Endothelial cell (in vitro differentiated cells): Measurements from ENCODE around the gene KLHL40. TPM values are rescaled to one million over a fixed set of nuclear protein-coding genes. Genes with fewer than 3 reads are reported as not detected.
A peak's percentile ranks its signal among the peaks of the same experiment; 100 is the strongest.

Experiments used
- DNase-seq: peaks from one replicate; pipeline ENCODE4 v3.0.0; 2021; ENCODE audit warnings: low spot score
- H3K27ac Mint-ChIP-seq: one replicate; pipeline ENCODE4 v1.8.0; 2021; ENCODE audit warnings: mixed read lengths, inconsistent platforms; ENCODE audit not compliant: unreplicated experiment
- H3K27me3 Mint-ChIP-seq: one replicate; pipeline ENCODE4 v1.8.0; 2021; ENCODE audit warnings: mild to moderate bottlenecking, moderate library complexity, mixed read lengths, inconsistent platforms; ENCODE audit not compliant: unreplicated experiment
- H3K36me3 Mint-ChIP-seq: one replicate; pipeline ENCODE4 v1.8.0; 2021; ENCODE audit warnings: mild to moderate bottlenecking, low read depth, mixed read lengths, inconsistent platforms; ENCODE audit not compliant: unreplicated experiment
- H3K4me1 Mint-ChIP-seq: one replicate; pipeline ENCODE4 v1.8.0; 2021; ENCODE audit warnings: mild to moderate bottlenecking, mixed read lengths, inconsistent platforms; ENCODE audit not compliant: unreplicated experiment
- H3K4me3 Mint-ChIP-seq: one replicate; pipeline ENCODE4 v1.8.0; 2021; ENCODE audit warnings: mild to moderate bottlenecking, mixed read lengths, inconsistent platforms; ENCODE audit not compliant: unreplicated experiment
- H3K9me3 Mint-ChIP-seq: one replicate; pipeline ENCODE4 v1.8.0; 2021; ENCODE audit warnings: mixed read lengths, inconsistent platforms; ENCODE audit not compliant: unreplicated experiment
- total RNA-seq: library from RNA; stranded (reverse); fragmentation: NEBNext Ultra II Directional; extraction: Animal tissue kit (Norgen Biotek cat#: 25700); gene quantifications from one replicate; pipeline ENCODE4 v1.2.1, GENCODE V29; 2021; ENCODE audit not compliant: unreplicated experiment
- TF ChIP-seq, protein P1 (sequence below): fragments of 200-600 bp; sonication (generic); IDR thresholded peaks from one replicate; pipeline ENCODE4 v1.5.0; 2021; ENCODE audit warnings: antibody characterized with exemption; ENCODE audit not compliant: unreplicated experiment

The KLHL40 gene
- total RNA-seq, 1 donor from 2014 or later, result not detected

GRCh38 chr3:42667523-42668412 is 17.6 kb upstream of the KLHL40 start:
- H3K4me3 Mint-ChIP-seq, result no peak overlapping the region
- H3K27me3 Mint-ChIP-seq, result peaks cover 10% of the 10 kb centered on the region
- no peaks in the 10 kb centered on the region for H3K36me3 Mint-ChIP-seq
- TF ChIP-seq, protein P1, sequence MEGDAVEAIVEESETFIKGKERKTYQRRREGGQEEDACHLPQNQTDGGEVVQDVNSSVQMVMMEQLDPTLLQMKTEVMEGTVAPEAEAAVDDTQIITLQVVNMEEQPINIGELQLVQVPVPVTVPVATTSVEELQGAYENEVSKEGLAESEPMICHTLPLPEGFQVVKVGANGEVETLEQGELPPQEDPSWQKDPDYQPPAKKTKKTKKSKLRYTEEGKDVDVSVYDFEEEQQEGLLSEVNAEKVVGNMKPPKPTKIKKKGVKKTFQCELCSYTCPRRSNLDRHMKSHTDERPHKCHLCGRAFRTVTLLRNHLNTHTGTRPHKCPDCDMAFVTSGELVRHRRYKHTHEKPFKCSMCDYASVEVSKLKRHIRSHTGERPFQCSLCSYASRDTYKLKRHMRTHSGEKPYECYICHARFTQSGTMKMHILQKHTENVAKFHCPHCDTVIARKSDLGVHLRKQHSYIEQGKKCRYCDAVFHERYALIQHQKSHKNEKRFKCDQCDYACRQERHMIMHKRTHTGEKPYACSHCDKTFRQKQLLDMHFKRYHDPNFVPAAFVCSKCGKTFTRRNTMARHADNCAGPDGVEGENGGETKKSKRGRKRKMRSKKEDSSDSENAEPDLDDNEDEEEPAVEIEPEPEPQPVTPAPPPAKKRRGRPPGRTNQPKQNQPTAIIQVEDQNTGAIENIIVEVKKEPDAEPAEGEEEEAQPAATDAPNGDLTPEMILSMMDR, result no peak
- peaks cover 3% of the 10 kb centered on the region for H3K4me1 Mint-ChIP-seq
- H3K27ac Mint-ChIP-seq, result peak overlapping the region; percentile 41
- H3K9me3 Mint-ChIP-seq, result no peaks in the 10 kb centered on the region
- no peak for DNase-seq

DNA sequence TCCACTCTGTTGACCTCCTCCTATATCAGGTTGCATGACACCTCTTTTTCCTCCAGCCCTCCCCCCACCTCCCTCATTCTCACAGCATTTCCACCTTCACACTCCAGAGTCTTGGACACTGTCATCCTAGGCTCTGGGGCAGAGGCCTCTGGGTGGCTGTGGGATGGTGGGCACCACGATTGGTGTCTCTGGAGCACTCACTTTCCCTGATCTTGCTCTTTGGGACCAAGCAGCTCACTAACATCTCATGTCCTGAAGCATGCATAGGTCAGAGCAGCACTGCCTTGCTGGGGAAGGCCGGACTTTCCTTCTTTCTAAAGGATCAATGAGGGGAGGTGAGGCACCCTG is 16.9 kb upstream of the KLHL40 start:
- TF ChIP-seq, protein P1, result no peak
- Mint-ChIP-seq H3K4me3 (no peak overlapping the region), H3K36me3 (no peaks in the 10 kb centered on the region), H3K27ac (no peak overlapping the region), H3K9me3 (no peaks in the 10 kb centered on the region), H3K4me1 (peaks cover 3% of the 10 kb centered on the region), H3K27me3 (peaks cover 10% of the 10 kb centered on the region)
- no peak for DNase-seq

DNA sequence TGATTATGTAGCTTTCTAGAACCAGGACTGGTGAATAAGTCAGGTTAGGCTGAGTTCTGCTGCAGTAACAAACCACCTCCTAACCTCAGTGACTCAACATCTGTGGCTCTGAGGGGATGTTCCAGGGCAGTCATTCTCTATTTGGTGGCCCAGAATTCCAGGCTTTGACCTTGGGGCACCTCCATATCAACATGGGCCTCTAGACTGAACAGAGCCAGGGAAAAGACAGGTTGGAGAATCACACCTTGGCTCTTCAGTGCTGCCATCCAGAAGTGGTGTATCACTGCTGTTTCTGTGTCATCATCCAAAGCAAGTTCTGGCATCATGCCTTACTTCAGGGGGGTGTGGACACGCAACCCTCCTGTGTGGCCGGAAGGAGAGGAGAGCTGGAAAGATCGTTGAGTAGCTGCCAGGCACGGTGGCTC is 16.5 kb upstream of the KLHL40 start:
- DNase-seq, result no peak
- no peak overlapping the region for H3K27ac Mint-ChIP-seq
- H3K36me3 Mint-ChIP-seq, result no peaks in the 10 kb centered on the region
- H3K4me1 Mint-ChIP-seq, result peaks cover 3% of the 10 kb centered on the region
- no peak overlapping the region for H3K4me3 Mint-ChIP-seq
- no peaks in the 10 kb centered on the region for H3K9me3 Mint-ChIP-seq
- H3K27me3 Mint-ChIP-seq, result peaks cover 10% of the 10 kb centered on the region
- TF ChIP-seq, protein P1, result no peak

GRCh38 chr3:42670051-42670576 is 15.2 kb upstream of the KLHL40 start:
- Mint-ChIP-seq H3K4me3 (no peak overlapping the region), H3K36me3 (no peaks in the 10 kb centered on the region), H3K27me3 (peaks cover 8% of the 10 kb centered on the region), H3K9me3 (no peaks in the 10 kb centered on the region), H3K4me1 (peaks cover 3% of the 10 kb centered on the region), H3K27ac (no peak overlapping the region)
- DNase-seq, result no peak
- TF ChIP-seq, protein P1, result no peak

DNA sequence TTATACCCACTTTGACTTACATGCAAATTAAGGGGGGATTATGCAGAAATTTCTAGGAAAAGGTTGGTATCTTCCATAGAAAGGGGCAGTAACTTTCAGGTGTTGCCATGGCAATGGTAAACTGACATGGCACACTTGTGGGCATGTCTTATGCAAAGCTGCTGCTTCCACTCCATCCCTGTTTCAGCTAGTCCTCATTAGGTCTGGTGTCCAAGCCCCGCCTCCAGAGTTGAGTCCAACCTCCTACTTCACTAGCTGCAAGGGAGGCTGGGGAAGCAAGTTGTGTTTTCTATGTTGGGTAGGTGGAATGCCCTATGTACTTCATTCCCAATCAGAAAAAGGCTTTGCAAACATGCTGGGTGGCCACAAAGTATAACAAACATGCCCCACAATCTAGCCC is 14.7 kb upstream of the KLHL40 start:
- Mint-ChIP-seq H3K27ac (no peak overlapping the region), H3K27me3 (peaks cover 8% of the 10 kb centered on the region), H3K4me3 (no peak overlapping the region), H3K36me3 (no peaks in the 10 kb centered on the region), H3K4me1 (peaks cover 3% of the 10 kb centered on the region), H3K9me3 (no peaks in the 10 kb centered on the region)
- no peak for DNase-seq
- TF ChIP-seq, protein P1, result no peak
